Stimulated activated CD4-positive, alpha-beta T cell treated with anti-CD3 and anti-CD28 coated beads, Interleukin-4, amount 100 ng/mL, for 4 hours (primary cell): ENCODE measurements around the gene AKAP6.

Experiments used
- DNase-seq, 2 experiments: peaks; one replicate each; pipeline ENCODE4 v3.0.0-alpha.2; 2020

Gene AKAP6

GRCh38 chr14:32883188-32883587 is 554.1 kb downstream of the AKAP6 start:
- no peak for DNase-seq
